ENCODE results near the gene NANOS2. TPM values are rescaled to one million over a fixed set of nuclear protein-coding genes. Genes with fewer than 3 reads are reported as not detected.

The NANOS2 gene
- polyA plus RNA-seq, 1 experiment, result not detected

- peaks cover 4% of the 10 kb centered on the region; the same call in 1 of the 2 replicates for H3K36me3 ChIP-seq (ENCODE audit: control insufficient read depth, insufficient read depth, low read length)
- TF ChIP-seq CTCF (IDR thresholded peaks at IDR 0.05; ENCODE audit: insufficient read depth, low read depth, low read length), result no peak
- H3K27me3 ChIP-seq (ENCODE audit: control insufficient read depth, insufficient read depth, low read length), result no peaks in the 10 kb centered on the region
- no peak for DNase-seq (ENCODE audit: low read depth)
- H3K4me3 ChIP-seq (ENCODE audit: low read depth, low read length), result no peak overlapping the region
- CTCF ChIA-PET, result interaction anchor here (0.6 to 6.2 kb wide), 2 partner anchors 18 to 102 kb away, joined by 3 to 49 read pairs; partner anchors contain the start of genes FOXA3 and SYMPK
- POLR2A ChIA-PET, result no interaction called here
Observed at GRCh38 chr19:45883586-45883880, 31.0 kb downstream of the NANOS2 start.

GRCh38 chr19:45882652-45883585 lies 31.7 kb downstream of the NANOS2 start:
- Histone ChIP-seq H3K4me3 (ENCODE audit: low read depth, low read length) (no peak overlapping the region), H3K36me3 (ENCODE audit: control insufficient read depth, insufficient read depth, low read length) (peaks cover 4% of the 10 kb centered on the region; the same call in 1 of the 2 replicates), H3K27me3 (ENCODE audit: control insufficient read depth, insufficient read depth, low read length) (no peaks in the 10 kb centered on the region)
- POLR2A ChIA-PET, result no interaction called here
- peak; percentile 34 for DNase-seq (ENCODE audit: low read depth)
- CTCF ChIA-PET, result interaction anchor here (0.7 to 6.2 kb wide), 7 partner anchors 12 to 114 kb away, joined by 3 to 49 read pairs (median 4); partner anchors contain the start of genes FOXA3, SIX5 and SYMPK
- TF ChIP-seq CTCF (IDR thresholded peaks at IDR 0.05; ENCODE audit: insufficient read depth, low read depth, low read length), result peak; percentile 99

- CTCF ChIA-PET, result interaction anchor here (0.6 to 6.2 kb wide), 7 partner anchors 11 to 165 kb away, joined by 3 to 49 read pairs (median 4); partner anchors contain the start of genes FOXA3, SIX5 and SYMPK
- Histone ChIP-seq H3K4me3 (ENCODE audit: low read depth, low read length) (no peak overlapping the region), H3K27me3 (ENCODE audit: control insufficient read depth, insufficient read depth, low read length) (no peaks in the 10 kb centered on the region), H3K36me3 (ENCODE audit: control insufficient read depth, insufficient read depth, low read length) (peaks cover 4% of the 10 kb centered on the region; the same call in 1 of the 2 replicates)
- TF ChIP-seq CTCF (IDR thresholded peaks at IDR 0.05; ENCODE audit: insufficient read depth, low read depth, low read length), result no peak
- POLR2A ChIA-PET, result no interaction called here
- no peak for DNase-seq (ENCODE audit: low read depth)
Observed at GRCh38 chr19:45881909-45882528, 32.6 kb downstream of the NANOS2 start.

GRCh38 chr19:45881082-45881908 lies 33.3 kb downstream of the NANOS2 start:
- ChIA-PET POLR2A (interaction anchor here (0.5 kb wide), 1 partner anchor 20 kb away, joined by 3 read pairs; no protein-coding TSS in a partner anchor), CTCF (interaction anchor here (0.6 to 6.2 kb wide), 5 partner anchors 16 to 166 kb away, joined by 3 to 49 read pairs (median 4); partner anchors contain the start of genes FOXA3 and SYMPK)
- H3K4me3 ChIP-seq (ENCODE audit: low read depth, low read length), result no peak overlapping the region
- no peaks in the 10 kb centered on the region for H3K27me3 ChIP-seq (ENCODE audit: control insufficient read depth, insufficient read depth, low read length)
- TF ChIP-seq CTCF (IDR thresholded peaks at IDR 0.05; ENCODE audit: insufficient read depth, low read depth, low read length), result no peak
- H3K36me3 ChIP-seq (ENCODE audit: control insufficient read depth, insufficient read depth, low read length), result peaks cover 4% of the 10 kb centered on the region; the same call in 1 of the 2 replicates
- DNase-seq (ENCODE audit: low read depth), result no peak
